BE2C (cell line): ENCODE results near the gene C8A.

ENCODE experiments used
- DNase-seq: peaks from one replicate; pipeline ENCODE4 v3.0.0-alpha.2; 2020
- H3K27me3 ChIP-seq: fragments of 250-450 bp; sonication (Bioruptor Pico); 2 replicates; pipeline ENCODE4 v1.5.1; 2020; ENCODE audit warnings: mild to moderate bottlenecking
- H3K36me3 ChIP-seq: fragments of 250-450 bp; sonication (Bioruptor Pico); 2 replicates; pipeline ENCODE4 v1.5.1; 2020; ENCODE audit warnings: mild to moderate bottlenecking
- H3K4me1 ChIP-seq: fragments of 250-450 bp; sonication (Bioruptor Pico); 2 replicates; pipeline ENCODE4 v1.5.1; 2020
- H3K4me3 ChIP-seq: 2 replicates; pipeline ENCODE4 v1.5.1; 2011; ENCODE audit warnings: low read depth, low read length
- H3K9me3 ChIP-seq: fragments of 250-450 bp; sonication (Bioruptor Pico); 2 replicates; pipeline ENCODE4 v1.5.1; 2020
- CTCF ChIP-seq: IDR thresholded peaks from 2 replicates; pipeline ENCODE4 v1.5.1; 2012; ENCODE audit warnings: mild to moderate bottlenecking, low read depth, low read length

C8A gene

DNA sequence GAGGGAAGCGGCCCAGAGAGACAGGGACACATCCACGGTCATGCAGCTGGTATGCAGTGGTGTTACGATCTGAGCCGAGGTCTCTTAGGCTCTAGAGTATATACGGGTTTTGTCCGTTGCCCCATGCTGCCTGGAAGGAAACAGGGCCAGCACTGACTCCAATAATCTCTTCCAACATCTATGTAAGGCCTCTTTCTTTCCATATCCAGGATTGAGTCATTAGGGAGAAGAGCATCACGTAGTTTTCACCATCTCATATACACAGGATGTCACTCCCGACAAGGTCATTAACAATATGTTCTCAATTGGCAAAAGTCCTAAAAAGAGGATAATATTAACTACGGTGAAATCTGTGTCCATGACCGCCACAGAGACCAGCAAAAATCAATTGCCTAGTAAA is 106.8 kb downstream of the C8A start:
- Histone ChIP-seq H3K36me3 (no peaks in the 10 kb centered on the region), H3K9me3 (no peaks in the 10 kb centered on the region), H3K4me3 (no peak overlapping the region), H3K4me1 (peaks cover 8% of the 10 kb centered on the region; the same call in 1 of the 2 replicates), H3K27me3 (no peaks in the 10 kb centered on the region)
- no peak for TF ChIP-seq CTCF
- no peak for DNase-seq

DNA sequence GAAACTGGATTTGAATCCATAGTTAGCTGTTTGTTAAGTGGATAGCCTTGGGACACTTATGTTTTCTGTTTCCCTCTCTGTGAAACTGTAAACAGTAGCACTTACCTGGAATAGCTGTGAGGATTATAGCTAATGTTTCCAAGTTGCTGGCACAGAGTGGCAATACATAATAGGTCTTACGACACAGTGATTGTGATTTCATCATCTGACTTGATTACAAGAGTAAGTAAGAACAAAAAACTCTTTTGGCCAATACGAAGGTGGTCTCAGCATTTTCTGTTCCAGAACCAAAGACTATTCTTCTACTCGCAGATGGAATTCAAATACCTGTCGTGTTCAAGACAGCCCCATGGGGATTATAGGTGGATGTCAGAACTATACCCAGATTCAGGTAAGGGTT is 109.1 kb downstream of the C8A start:
- Histone ChIP-seq H3K9me3 (no peaks in the 10 kb centered on the region), H3K36me3 (no peaks in the 10 kb centered on the region), H3K27me3 (no peaks in the 10 kb centered on the region), H3K4me3 (no peak overlapping the region), H3K4me1 (no peaks in the 10 kb centered on the region)
- no peak for TF ChIP-seq CTCF
- DNase-seq = no peak

GRCh38 chr1:56964349-56965017 is 109.9 kb downstream of the C8A start:
- Histone ChIP-seq H3K36me3 (no peaks in the 10 kb centered on the region), H3K27me3 (no peaks in the 10 kb centered on the region), H3K4me1 (no peaks in the 10 kb centered on the region), H3K4me3 (no peak overlapping the region), H3K9me3 (no peaks in the 10 kb centered on the region)
- no peak for TF ChIP-seq CTCF
- no peak for DNase-seq

- no peak for DNase-seq
- TF ChIP-seq CTCF = no peak
- Histone ChIP-seq H3K36me3 (no peaks in the 10 kb centered on the region), H3K4me1 (no peaks in the 10 kb centered on the region), H3K9me3 (no peaks in the 10 kb centered on the region), H3K27me3 (no peaks in the 10 kb centered on the region), H3K4me3 (no peak overlapping the region)
Measured at GRCh38 chr1:56965191-56965590, 110.6 kb downstream of the C8A start.

DNA sequence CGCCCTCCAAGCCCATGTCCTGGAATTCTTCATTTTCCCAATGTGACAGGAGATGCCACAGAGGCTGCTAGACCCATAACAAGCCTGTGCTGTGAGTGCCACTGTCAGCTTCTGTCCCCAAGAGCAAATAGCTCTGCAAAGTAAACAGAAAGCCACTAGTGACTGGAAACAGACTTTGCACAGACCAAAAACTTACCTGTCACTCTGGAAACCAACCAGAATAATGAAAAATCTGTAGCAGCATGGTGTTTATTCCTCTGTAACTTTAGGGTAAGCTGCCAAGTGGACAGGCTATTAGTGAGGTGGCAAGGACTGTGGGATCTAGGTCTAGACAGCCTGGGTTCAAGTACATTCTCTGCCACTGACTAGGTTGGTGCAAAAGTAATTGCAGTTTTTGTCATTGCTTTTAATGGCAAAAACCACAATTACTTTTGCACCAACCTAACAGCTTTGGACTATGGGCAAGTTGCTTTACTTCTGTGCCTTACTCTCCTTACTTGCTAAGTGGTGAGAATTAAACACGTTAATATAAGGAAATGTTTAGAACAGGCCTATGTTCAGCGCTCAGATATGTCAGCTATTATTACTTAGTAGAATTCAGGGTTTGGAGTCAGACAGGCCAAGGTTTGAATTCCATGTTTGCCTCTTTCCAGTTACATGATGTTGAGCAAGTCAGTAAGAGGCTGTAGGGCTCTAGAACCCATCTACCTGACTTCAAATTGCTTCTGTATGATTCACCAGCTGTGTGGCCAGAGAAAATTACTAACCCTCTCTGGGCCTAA is 111.5 kb downstream of the C8A start, which contains the start of gene C8B:
Gene C8B, minus strand, starts transcription at position 100 of the 782 bp plus-strand sequence. Its CDS starts 67 bp downstream, at position 33.
- Histone ChIP-seq H3K4me3 (no peak within 1 kb of the TSS), H3K4me1 (no peaks in the 10 kb centered on the region), H3K36me3 (no peaks in the 10 kb centered on the region), H3K27me3 (no peaks in the 10 kb centered on the region), H3K9me3 (no peaks in the 10 kb centered on the region)
- no peak for DNase-seq
- TF ChIP-seq CTCF = no peak

DNA sequence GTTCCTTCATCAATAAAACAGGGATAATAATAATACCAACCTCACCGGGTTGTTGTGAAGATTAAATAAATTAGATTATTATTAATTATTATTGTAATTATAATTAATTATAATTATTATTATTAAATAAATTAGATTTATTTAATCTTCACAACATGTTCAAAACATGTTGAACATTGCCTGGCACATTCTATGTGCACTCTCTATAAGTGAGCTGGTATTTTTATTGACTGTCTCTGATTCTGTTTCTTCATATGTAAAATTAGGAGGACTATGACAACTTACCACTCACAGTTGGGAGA is 112.1 kb downstream of the C8A start:
- H3K9me3 ChIP-seq = no peaks in the 10 kb centered on the region
- H3K4me3 ChIP-seq = no peak overlapping the region
- no peak for TF ChIP-seq CTCF
- no peaks in the 10 kb centered on the region for H3K36me3 ChIP-seq
- no peaks in the 10 kb centered on the region for H3K27me3 ChIP-seq
- no peaks in the 10 kb centered on the region for H3K4me1 ChIP-seq
- DNase-seq = no peak
